DMS153 treated with DMSO at 0.1 percent for 48 hours (cell line): ENCODE results near the gene GIMAP7.
"Not testable (repeated sequence)": the region's sequence is repeated elsewhere in the genome, so short reads cannot be mapped to it uniquely, and the experiment has no call there.

Experiments used
- DNase-seq: peaks from one replicate; lab custom pipeline; 2025; ENCODE audit not compliant: unreplicated experiment; lab: John Stamatoyannopoulos, UW

GIMAP7 gene

GRCh38 chr7:150514748-150515222 is at the start of gene GIMAP7:
TSS of gene GIMAP7 (plus strand) at chr7:150514872. CDS start at chr7:150519975, 5,103 bp downstream.
- no peak for DNase-seq

GRCh38 chr7:150464962-150465361 is 49.7 kb upstream of the GIMAP7 start:
- no peak for DNase-seq

- no peak for DNase-seq
Observed at GRCh38 chr7:150465414-150465813, 49.3 kb upstream of the GIMAP7 start.

- DNase-seq: no peak
Observed at GRCh38 chr7:150466477-150466876, 48.2 kb upstream of the GIMAP7 start.

- no peak for DNase-seq
Observed at GRCh38 chr7:150468241-150468640, 46.4 kb upstream of the GIMAP7 start.

GRCh38 chr7:150471886-150472285 is 42.8 kb upstream of the GIMAP7 start:
- no peak for DNase-seq

- DNase-seq: no peak
Observed at GRCh38 chr7:150473902-150474301, 40.8 kb upstream of the GIMAP7 start.

- no peak for DNase-seq
Observed at GRCh38 chr7:150476285-150476684, 38.4 kb upstream of the GIMAP7 start.

GRCh38 chr7:150476819-150477631 is 37.6 kb upstream of the GIMAP7 start:
- no peak for DNase-seq

- peak; percentile 11 for DNase-seq
Observed at GRCh38 chr7:150479023-150479716, 35.5 kb upstream of the GIMAP7 start.

- DNase-seq: no peak
Observed at GRCh38 chr7:150481186-150481920, 33.3 kb upstream of the GIMAP7 start.

GRCh38 chr7:150481922-150482321 is 32.8 kb upstream of the GIMAP7 start:
- DNase-seq: no peak

GRCh38 chr7:150483514-150483913 is 31.2 kb upstream of the GIMAP7 start:
- DNase-seq: not testable (repeated sequence)

GRCh38 chr7:150484071-150484470 is 30.6 kb upstream of the GIMAP7 start:
- not testable (repeated sequence) for DNase-seq

GRCh38 chr7:150487625-150488024 is 27.0 kb upstream of the GIMAP7 start:
- no peak for DNase-seq

- no peak for DNase-seq
Observed at GRCh38 chr7:150489782-150490181, 24.9 kb upstream of the GIMAP7 start.

GRCh38 chr7:150493442-150493841 is 21.2 kb upstream of the GIMAP7 start:
- not testable (repeated sequence) for DNase-seq

- DNase-seq: no peak
Observed at GRCh38 chr7:150502519-150502918, 12.2 kb upstream of the GIMAP7 start.

- DNase-seq: no peak
Observed at GRCh38 chr7:150503155-150503554, 11.5 kb upstream of the GIMAP7 start.

- DNase-seq: no peak
Observed at GRCh38 chr7:150503581-150503980, 11.1 kb upstream of the GIMAP7 start.

- DNase-seq: no peak
Observed at GRCh38 chr7:150507947-150508602, 6.6 kb upstream of the GIMAP7 start.
